Measurements from ENCODE around the gene TMSB15B. TPM values are rescaled to one million over a fixed set of nuclear protein-coding genes. Genes with fewer than 3 reads are reported as not detected.
"Not testable (repeated sequence)": the region's sequence is repeated elsewhere in the genome, so short reads cannot be mapped to it uniquely, and the experiment has no call there.

Gene TMSB15B
- total RNA-seq, 1 experiment from 2014 or later, result 8.2 TPM

DNA sequence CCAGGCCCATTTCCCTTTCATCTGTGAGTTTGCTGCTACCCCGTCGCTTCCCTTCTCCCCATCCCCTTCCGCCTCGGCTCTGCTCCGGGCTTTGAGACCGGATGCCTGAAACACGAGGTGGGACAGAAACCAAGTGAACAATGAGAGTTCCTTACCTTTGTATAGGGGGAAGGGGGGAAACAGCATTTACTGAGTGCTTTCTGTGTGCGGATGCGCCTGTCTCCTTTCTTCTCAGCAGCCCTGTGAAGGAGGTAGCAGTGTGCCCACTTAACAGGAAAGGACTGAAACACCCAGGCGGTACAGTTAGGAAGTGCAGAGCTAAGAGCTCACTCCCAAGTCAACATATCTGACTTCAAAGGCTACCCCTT lies 43.2 kb upstream of the TMSB15B start:
- BruUV-seq (replicated peaks), result TSS peak; percentile 32
- intact Hi-C loops (cut with micrococcal nuclease; ENCODE audit: unreplicated experiment), result loop anchor here (2.0 to 5.0 kb wide), 3 partner anchors 22 to 74 kb away; no protein-coding TSS in a partner anchor
- TF ChIP-seq CTCF (IDR thresholded peaks at IDR 0.05; ENCODE audit: unreplicated experiment), result peak; percentile 35
- Mint-ChIP-seq H3K4me3 (ENCODE audit: low read depth, unreplicated experiment) (peak overlapping the region; percentile 87), H3K9me3 (ENCODE audit: low read depth, unreplicated experiment) (no peaks in the 10 kb centered on the region), H3K4me1 (ENCODE audit: low read depth, unreplicated experiment) (peaks cover 20% of the 10 kb centered on the region), H3K27ac (ENCODE audit: unreplicated experiment) (peak overlapping the region; percentile 17), H3K36me3 (ENCODE audit: insufficient read depth, unreplicated experiment) (peaks cover 19% of the 10 kb centered on the region), H3K27me3 (ENCODE audit: unreplicated experiment) (no peaks in the 10 kb centered on the region)
- CTCF ChIA-PET, result interaction anchor here (0.9 to 1.4 kb wide), 5 partner anchors 12 to 88 kb away, joined by 3 to 9 read pairs (median 3); no protein-coding TSS in a partner anchor
- DNase-seq, result peak; percentile 15

DNA sequence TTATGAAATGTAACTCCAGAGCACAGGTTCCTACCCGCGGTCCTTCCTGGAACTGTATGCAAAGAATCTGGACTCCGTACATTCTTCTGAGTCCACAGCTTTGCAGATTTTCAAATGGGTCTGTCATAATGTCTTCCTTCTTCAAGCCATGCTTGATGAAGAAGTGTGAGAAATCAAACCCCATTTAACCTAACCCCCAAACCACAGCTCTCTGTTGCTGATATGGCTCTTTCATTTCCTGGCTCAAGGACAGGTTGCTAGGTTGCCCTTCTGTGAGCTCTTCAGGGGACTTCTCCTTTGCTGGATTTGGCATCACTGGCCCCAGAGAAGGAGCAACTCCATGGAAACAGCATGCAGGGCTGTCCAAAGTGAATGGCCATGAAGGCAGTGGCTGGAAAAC lies 41.9 kb upstream of the TMSB15B start:
- DNase-seq; H3K9me3 Mint-ChIP-seq (ENCODE audit: low read depth, unreplicated experiment); H3K27me3 Mint-ChIP-seq (ENCODE audit: unreplicated experiment); BruUV-seq (replicated peaks); H3K27ac Mint-ChIP-seq (ENCODE audit: unreplicated experiment); H3K4me3 Mint-ChIP-seq (ENCODE audit: low read depth, unreplicated experiment); intact Hi-C loops (cut with micrococcal nuclease; ENCODE audit: unreplicated experiment): not testable (repeated sequence)
- H3K4me1 Mint-ChIP-seq (ENCODE audit: low read depth, unreplicated experiment), result peaks cover 20% of the 10 kb centered on the region
- H3K36me3 Mint-ChIP-seq (ENCODE audit: insufficient read depth, unreplicated experiment), result peaks cover 19% of the 10 kb centered on the region
- CTCF ChIA-PET, result interaction anchor here (1.1 kb wide), 1 partner anchor 12 kb away, joined by 3 read pairs; no protein-coding TSS in a partner anchor

GRCh38 chrX:103927030-103927429 lies 35.4 kb upstream of the TMSB15B start:
- H3K4me1 Mint-ChIP-seq (ENCODE audit: low read depth, unreplicated experiment), result no peaks in the 10 kb centered on the region
- BruUV-seq (replicated peaks), result no TSS peak
- no peaks in the 10 kb centered on the region for H3K36me3 Mint-ChIP-seq (ENCODE audit: insufficient read depth, unreplicated experiment)
- no peaks in the 10 kb centered on the region for H3K9me3 Mint-ChIP-seq (ENCODE audit: low read depth, unreplicated experiment)
- H3K27me3 Mint-ChIP-seq (ENCODE audit: unreplicated experiment), result no peaks in the 10 kb centered on the region
- no peak for DNase-seq
- no peak for TF ChIP-seq CTCF (IDR thresholded peaks at IDR 0.05; ENCODE audit: unreplicated experiment)
- H3K4me3 Mint-ChIP-seq (ENCODE audit: low read depth, unreplicated experiment), result no peak overlapping the region
- no peak overlapping the region for H3K27ac Mint-ChIP-seq (ENCODE audit: unreplicated experiment)
- CTCF ChIA-PET, result no interaction called here
- intact Hi-C loops (cut with micrococcal nuclease; ENCODE audit: unreplicated experiment), result no loop called here

GRCh38 chrX:103927633-103928032 lies 34.8 kb upstream of the TMSB15B start:
- intact Hi-C loops (cut with micrococcal nuclease; ENCODE audit: unreplicated experiment), result no loop called here
- BruUV-seq (replicated peaks), result no TSS peak

More at GRCh38 chrX:103927633-103928032, 34.8 kb upstream of the TMSB15B start:
- Mint-ChIP-seq H3K36me3 (ENCODE audit: insufficient read depth, unreplicated experiment) (no peaks in the 10 kb centered on the region), H3K4me1 (ENCODE audit: low read depth, unreplicated experiment) (no peaks in the 10 kb centered on the region), H3K27ac (ENCODE audit: unreplicated experiment) (no peak overlapping the region), H3K9me3 (ENCODE audit: low read depth, unreplicated experiment) (no peaks in the 10 kb centered on the region), H3K27me3 (ENCODE audit: unreplicated experiment) (no peaks in the 10 kb centered on the region), H3K4me3 (ENCODE audit: low read depth, unreplicated experiment) (no peak overlapping the region)
- CTCF ChIA-PET, result no interaction called here
- DNase-seq, result no peak
- no peak for TF ChIP-seq CTCF (IDR thresholded peaks at IDR 0.05; ENCODE audit: unreplicated experiment)
